Glomerular visceral epithelial cell (primary cell): ENCODE measurements around the gene IL22.

Experiments used
- DNase-seq: peaks from one replicate; pipeline ENCODE4 v3.0.0-alpha.2; 2016; ENCODE audit errors: extremely low spot score

Gene IL22, protein sequence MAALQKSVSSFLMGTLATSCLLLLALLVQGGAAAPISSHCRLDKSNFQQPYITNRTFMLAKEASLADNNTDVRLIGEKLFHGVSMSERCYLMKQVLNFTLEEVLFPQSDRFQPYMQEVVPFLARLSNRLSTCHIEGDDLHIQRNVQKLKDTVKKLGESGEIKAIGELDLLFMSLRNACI

DNA sequence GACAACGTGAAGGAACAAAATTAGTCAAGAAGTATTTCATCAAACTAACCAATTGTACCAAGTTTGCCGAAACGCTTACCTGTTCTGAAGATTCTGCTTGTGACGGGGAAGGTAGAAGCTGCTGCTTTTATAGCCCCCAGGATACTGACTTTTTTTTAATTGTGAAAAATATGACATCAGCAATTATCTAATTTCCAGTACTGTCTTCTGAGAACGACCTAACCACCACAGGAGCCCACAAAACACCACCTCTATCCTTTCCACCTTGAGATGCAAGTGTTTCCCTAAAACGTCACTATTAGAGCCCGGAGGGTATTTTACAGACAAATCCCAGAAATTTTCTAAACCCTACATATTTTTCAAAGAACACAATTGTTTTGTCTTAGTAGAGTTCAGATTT is at the start of gene IL22:
TSS of gene IL22 (minus strand) at position 101 of the 400 bp plus-strand sequence. CDS start 156 bp downstream, outside the sequence.
- DNase-seq: no peak

DNA sequence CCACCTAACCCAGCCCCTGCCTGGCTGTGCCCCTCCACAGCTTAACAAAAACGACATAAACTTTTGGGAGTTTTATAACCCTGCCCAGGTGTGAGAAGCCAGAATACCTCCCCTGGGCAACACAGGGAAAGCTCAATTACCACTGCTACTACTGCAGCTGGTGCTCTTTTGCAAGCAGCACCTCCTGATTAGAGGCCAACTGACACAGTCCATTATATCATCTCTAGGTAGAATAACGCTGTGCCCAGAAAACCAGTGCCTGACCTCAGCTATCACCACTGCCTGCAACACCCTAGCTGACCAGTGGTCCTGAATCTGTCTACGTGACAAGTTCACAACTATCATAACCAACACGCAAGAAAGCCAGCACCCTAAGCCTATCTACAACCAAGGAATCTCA is 44.5 kb upstream of the IL22 start:
- no peak for DNase-seq

DNA sequence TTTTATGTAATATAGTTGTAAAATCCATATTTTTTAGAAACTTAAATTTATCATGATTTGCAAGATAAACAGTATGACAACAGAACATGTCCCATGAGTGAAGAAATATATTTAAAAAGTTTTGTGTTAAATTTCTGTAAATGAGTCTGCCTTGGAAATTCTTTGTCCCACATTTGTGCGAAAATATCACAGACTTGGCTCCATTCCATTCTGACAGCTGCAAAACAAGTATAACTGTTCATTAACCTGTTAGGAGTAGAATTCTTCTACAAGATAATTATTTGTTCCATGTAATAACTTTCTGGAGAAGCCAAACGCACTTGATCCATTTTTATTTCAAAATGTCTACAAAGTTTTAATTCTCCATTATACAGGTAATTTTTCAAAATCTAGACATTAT is 40.8 kb upstream of the IL22 start:
- no peak for DNase-seq

DNA sequence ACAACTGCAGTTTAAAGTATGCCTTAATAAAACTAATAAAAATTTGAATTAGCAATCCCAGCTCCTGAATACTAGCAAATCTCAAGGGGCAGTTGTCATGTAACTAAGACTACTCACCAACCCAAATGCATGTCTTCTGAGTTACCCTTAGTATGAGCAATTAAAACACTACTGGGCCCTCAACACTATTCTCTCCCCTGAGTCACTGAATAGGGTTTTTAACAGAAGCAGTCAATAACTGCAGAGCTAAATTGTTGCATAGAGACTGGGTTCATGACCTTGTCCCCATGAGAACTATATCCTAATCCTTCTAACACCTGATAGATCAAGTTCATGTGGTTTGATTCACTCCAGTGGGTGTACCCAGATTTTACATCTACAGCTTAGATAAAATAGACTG is 39.9 kb upstream of the IL22 start:
- DNase-seq: no peak

DNA sequence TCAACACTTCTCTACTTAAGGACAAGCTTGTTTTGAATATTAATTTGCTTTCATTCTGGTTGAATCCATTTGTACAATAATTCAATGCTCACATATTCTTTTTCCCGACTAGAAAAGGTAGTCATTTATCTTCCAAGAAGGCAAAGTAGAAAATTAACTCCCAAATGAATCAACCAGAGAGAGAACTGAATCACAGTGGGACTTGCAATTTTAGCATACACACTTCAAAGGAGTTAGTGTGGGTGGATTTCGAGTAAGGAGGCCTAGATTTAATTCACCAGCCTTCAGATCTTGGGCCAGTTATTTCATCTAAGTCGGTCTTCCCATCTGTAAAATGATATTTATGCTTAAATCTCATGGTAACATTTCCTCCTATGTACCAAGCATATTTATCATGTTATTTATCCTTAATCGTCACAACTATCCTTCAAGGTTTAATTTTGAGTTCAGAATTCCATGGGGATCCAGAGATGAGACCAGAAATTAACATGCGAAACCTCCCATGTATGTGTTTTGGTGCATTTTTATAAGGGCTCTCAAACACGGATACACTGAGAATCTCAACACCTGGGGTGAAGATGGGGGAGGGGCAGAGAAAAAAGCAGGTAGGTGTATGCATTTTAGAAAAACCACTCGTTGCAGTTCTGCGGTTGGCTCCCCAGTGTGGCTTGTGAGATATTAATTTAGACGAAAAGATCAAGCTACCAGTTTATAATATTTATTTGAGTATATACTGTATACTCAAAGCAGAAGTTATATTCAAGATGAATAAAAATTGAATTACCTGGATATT is 38.9 kb upstream of the IL22 start:
- no peak for DNase-seq

DNA sequence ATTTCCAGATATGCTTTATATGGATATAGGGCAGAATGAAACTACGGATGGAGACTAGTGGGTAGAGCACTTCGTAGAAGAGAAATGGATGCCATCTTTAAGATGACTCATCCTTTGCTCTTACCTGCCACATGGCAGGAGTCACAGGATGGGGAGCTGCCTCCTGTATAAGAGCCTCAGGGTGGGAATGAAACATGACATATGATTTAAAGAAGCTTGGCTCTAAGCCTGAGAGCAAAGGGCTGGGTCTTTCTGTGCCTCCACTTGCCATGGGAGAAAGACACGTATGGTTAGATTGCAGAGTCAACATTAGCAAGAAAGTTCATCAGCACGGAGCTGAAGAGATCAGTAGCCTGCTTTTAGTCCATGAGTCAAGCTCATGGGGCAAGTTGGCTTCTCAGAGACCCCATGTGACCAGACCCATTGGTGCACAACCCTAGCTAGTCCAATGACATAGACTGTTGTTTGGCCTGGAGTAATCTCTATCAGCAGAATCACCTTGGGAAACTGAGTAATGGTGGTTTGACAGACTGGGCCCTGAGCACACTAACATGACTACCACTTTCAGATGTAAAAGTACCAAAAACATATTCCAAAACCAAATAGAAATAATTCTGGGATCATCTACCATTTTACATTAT is 38.1 kb upstream of the IL22 start:
- no peak for DNase-seq

DNA sequence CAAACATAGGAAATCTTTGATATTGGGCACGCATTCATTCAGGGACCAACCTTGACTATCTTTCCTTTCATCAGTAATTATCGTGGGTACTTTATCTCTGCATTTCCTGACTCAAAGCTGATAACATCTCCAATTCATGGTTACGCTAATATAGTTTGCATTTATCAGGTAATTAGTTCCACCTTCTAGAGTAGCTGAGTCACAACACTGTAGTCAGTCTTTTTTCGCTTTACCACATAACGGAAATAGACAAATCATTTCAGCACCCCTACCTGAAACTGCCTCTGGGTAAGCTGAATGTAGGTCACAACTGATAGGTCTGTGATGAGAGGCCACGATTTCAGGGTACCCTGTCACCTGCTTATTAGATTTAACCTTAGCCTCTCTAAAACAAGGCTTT is 36.7 kb upstream of the IL22 start:
- DNase-seq: no peak

DNA sequence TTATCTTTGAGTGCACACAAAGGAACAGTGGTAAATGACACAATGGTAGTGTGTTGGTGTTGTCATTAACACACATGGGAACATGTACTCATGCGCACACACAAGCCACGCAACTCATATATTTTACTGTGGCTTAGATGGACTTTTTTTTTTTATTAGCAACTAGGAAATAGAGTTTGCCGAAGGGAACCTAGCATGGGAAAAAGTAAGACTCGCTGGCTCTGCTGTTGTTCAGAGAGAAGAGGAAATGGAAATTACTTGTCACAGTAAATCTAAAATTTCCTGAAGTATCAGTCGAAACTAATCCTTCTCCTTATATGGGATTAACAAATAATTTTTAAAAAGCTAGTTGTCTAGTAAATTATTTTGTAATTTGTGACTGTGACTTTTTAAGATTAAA is 33.7 kb upstream of the IL22 start:
- DNase-seq: no peak

DNA sequence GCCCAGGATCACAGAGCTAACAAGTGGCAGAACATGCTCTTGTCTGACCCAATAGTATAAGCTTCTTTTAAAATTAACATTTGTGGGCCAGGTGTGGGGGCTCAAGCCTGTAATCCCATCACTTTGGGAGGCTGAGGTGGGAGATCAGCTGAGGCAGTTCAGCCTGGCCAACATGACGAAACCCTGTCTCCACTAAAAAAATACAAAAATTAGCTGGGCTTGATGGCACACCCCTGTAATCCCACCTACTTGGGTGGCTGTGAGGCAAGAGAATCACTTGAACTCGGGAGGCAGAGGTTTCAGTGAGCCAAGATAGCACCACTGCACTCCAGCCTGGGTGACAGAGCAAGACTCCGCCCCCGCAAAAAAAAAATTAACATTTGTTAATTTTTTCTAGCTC is 33.0 kb upstream of the IL22 start:
- no peak for DNase-seq

DNA sequence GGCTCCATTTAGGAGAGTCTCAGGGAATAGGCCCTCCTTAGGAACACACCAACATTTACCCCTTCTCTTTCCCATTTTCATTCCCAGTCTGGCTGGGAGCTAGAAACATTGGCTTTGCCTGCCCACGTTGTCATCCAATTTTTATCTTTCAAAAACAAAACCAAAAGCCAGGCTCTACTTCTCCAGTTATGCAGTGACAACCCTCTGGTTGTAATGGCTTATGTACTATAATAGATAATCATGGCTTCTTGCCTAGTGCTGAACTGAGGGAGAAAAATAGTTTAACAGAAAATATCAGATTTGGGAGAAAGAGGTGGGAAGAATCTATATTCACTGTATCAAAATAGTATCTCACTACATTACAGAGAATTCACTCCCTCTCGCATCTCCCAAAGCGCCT is 32.1 kb upstream of the IL22 start:
- no peak for DNase-seq

DNA sequence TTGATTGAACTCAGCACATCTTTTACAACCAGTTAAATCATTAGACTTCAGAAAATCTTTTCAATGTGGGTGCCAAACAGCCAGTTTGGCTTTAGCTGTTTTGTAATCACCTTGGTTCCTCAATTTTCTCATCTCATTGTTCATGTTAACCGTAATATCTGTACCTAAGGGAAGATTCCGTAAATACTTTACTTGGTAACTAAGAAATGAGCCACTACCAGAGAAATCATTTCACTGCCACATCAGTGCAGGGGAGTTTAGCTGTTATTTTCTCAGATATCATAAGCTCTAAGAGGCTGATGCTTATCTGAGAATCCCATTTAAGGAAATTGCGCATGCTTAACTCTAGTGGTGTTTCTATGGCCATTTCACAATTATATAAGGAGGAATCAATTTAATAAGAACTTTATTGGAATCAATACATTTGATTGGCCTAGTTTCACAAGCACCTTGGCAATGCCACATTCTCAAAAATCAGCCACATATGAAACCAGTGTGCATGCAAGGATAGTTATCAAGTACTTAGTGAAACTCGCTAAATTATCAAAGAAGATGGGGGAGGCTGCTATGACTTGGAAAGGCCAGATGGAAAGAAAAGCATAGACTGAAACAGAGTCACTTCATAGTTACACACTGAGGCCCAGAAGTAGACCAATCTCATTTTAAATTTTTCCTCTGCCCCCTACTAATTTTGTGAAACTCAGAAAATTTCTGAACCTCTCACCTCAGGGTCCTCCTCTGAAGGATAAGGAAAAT is 28.1 kb upstream of the IL22 start:
- DNase-seq: no peak

DNA sequence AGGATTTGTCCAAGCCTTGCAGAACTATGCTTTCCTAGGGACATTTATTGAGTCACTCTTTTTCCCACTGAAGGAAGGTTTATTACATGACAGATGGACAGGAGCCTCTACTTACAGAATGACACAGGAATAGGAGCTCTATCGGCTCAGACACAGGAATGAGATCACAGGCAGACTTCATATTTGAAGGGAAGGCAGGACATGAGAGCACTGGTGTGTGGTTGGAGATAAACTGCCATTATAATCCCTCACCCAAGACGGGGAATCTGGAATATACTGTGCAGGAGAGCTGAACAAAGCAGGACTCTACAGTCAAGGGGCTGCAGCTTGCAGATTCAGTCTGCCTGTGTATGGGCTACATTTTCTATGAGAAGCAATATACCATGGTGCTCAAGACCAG is 26.8 kb upstream of the IL22 start:
- no peak for DNase-seq

DNA sequence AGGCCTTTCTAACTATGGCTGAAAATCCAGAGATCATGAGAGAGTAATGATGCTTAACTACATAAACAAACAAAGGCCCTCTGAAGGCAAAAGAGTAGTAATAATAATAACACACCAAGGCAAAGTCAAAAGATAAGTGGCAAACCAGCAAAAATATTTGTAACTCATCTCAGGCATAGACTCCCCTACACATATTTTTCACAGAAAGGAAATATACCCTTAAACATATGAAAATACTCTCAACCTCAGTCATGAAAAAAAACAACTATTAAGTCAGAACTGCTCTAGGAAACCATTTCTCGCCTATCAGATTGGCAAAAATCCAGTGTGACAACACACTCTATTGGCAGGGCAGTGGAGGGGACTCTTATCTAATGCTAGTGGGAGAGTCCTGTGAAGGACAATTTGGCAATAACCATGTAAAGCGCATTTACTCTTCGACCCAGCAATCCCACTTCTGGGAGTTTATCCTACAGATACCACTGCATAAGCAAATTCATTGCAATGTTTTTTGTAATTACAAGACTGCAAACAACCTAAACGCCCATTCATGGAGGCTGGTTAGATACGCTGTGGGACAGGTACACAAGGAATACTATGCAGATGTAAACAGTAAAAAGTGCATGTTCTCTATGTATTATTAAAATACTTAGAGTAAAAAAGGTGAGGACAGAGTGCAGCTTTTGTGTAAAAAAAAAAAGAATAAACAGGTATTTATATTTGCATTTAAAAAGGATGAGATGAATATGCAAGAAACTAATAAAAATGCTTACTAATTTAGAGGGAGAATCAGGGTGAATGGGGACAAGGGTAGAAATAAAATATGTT is 26.0 kb upstream of the IL22 start:
- DNase-seq: no peak

DNA sequence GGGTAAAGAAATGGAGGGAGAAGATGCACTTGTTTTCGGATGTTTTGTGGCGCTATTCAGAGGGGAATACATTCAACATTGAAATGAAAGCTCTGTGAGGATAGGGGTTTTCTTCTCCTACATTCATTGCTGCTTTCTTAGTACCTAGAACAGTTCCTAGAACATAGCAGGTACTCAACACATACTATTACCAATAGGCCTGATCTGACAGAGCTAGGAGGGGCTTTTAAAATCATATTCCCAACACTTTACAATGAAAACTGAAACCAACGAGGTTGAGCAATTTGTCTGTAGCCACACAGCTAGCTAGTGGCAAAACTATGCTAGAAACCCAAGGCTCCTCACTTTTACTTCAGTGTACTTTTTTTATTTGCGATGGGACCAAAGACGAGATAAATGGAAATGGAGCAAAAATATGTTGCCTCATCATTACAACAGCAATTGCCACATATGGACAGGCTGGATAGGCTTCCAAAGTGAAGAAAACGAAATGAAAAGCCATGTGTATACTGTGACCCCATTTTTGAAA is 23.1 kb upstream of the IL22 start:
- DNase-seq: no peak

DNA sequence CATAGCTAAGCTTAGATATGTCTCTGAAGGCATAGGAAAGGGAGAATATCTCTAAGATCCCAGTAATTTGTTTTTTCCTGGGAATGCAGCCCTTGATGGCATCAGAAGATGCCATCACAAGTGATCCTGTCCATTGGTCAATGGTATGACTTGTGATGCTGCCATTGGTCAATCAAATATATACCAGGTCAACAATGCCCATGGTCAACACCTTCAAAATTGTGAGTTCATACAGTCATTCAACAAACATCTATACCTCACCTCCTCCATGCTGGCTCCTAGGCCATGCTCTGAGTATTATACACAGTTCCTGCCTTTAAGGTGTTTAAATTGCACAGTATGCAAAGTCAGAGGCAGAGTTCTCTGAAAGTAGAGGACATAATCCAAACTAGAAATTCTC is 19.3 kb upstream of the IL22 start:
- DNase-seq: no peak

DNA sequence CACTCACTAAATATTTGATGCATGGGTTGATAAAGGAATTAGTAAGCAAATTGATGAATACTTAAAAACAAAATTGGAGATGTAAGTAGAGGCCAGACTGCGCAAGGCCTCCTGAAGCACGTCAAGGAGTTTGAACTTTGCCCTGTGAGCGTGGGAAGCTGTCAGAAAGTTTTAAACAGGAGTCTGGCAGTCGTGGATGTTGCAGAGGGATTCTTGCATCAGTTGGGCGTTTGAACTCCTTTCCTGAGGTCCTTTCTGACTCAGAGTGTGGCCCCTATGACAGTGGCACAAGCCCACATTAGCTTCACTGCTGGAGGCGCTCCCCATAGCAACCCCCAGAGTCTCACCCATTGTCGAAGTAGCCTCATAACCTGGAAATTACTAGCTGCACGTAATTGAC is 17.9 kb upstream of the IL22 start:
- DNase-seq: no peak

DNA sequence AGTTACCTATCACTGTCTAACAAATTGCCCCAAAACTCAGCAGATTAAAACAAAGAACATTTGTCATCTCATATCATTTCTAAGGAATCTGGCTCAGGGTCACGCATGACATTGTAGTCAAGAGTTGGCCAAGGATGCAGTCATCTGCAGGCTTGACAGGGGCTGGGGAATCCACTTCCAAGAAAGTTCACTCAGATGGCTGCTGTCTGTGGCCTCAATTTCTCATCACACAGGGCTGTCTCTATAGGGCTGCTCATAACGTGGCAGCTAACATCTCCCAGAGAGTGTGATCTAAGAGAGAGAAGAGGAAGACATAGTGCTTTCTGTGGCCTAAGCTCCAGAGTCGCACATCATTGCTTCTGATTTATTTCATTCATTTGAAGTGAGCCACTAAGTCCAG is 17.0 kb upstream of the IL22 start:
- peak; percentile 3 for DNase-seq

DNA sequence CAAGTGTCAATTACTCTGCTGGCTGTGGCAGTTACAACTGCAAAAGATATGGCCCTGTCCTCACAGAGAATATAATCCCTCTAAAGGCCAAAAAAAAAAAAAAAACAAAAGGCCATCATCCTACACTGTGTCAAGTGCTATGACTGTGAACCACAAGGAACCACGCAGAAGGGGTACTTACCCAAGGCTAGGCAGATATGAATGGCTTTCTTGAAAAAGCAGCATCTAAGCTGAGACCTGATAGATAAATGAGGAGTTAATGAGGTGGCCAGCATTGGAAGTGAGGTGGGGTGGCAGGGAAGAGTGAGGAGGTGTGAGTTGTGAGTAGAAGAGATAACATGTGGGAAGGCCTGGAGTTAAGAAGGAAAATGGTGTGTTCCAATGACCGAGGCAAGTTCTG is 16.4 kb upstream of the IL22 start:
- DNase-seq: no peak

DNA sequence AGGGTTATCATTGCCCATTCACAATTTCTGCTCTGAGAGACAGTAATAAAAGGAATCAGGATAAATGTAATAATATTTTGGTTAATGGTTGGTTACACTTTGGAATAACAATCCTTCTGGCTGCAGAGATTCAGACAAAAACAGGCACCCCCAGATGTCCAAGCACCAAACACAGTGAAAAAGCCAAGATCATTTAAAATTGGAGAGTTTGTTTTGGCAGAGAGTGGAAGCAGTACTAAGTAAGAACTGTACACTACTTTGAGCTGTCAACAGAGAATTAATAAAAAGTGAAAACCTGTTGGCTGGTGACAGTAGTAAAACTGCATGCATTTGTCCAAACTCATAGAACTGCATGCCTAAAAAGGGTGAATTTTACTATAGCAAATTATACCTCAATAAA is 15.6 kb upstream of the IL22 start:
- DNase-seq: no peak

DNA sequence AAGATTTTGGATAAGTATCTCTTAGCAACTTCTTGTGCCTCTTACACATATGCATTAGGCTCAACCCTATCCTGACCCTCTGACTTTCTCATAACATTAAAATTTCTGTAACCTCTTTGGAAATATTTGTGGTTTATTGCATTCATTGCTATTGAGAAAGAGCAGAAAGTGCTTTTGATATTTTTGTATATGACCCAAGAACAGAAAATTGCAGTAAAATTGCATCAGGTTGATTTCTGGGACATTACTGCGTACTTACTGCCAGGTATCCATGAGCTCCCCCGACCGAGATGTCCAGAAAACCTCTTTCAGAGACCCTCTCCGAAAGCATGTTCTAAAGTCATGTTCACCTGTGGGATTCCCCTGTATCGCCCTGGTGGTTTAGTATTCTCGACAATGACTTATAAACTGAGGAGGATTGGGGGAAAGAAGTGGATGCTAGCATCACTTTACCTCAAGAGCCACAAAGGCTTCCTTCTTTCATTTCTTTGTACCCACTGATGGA is 14.5 kb upstream of the IL22 start:
- no peak for DNase-seq

DNA sequence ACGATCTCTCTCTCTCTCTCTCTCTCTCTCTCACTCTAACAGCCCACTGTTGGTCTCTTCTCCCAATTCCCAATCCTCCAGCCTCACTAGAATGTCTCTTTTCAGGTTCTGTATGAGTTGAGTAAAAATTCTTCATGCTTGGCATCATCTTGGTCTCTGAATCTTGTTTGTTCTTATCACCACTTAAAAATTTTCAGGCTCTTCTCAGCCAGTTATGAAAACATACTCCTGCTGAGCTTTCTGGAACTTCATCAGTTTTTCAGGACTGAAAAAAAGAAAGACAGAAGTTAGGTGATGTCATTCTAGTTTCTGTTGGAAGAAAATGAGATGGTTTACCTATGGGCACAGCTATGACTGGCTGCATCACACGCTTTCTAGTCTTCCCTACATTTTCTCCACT is 11.5 kb upstream of the IL22 start:
- DNase-seq: no peak
